Gastrocnemius medialis (tissue), 4 donors: Measurements from ENCODE around the gene ST14. TPM values are rescaled to one million over a fixed set of nuclear protein-coding genes. Genes with fewer than 3 reads are reported as not detected.

ENCODE experiments used
- ATAC-seq, 2 donors: fragments of 150-250 bp; one replicate each; pipeline ENCODE4 v1.9.1; 2016
- DNase-seq, 2 donors: peaks; one replicate each; pipeline ENCODE4 v3.0.0-alpha.2; 2019
- H3K27ac ChIP-seq, 4 donors: fragments of 200-600 bp; sonication (generic); 1 replicate in 1 of 4; 2 replicates in 3 of 4; pipeline ENCODE4 v1.5.1; 2016 to 2018; ENCODE audit warnings: mild to moderate bottlenecking in 2 of 4, moderate library complexity in 1 of 4
- H3K27me3 ChIP-seq, 3 donors: fragments of 200-600 bp; sonication (generic) in 2 of 3; 1 replicate in 1 of 3; 2 replicates in 2 of 3; pipeline versions ENCODE4 v1.5.1 to v1.6.0; 2016 to 2019; ENCODE audit warnings: mild to moderate bottlenecking in 1 of 3, moderate library complexity in 1 of 3
- H3K36me3 ChIP-seq, 2 donors: fragments of 200-600 bp; sonication (generic) in 1 of 2; one replicate each; pipeline ENCODE4 v1.5.1; 2017 to 2018
- H3K4me1 ChIP-seq, 2 donors: fragments of 200-600 bp; sonication (generic) in 1 of 2; one replicate each; pipeline ENCODE4 v1.5.1; 2016 to 2017; ENCODE audit warnings: mild to moderate bottlenecking in 2 of 2
- H3K4me3 ChIP-seq, 4 donors: fragments of 200-600 bp; sonication (generic) in 3 of 4; 1 replicate in 1 of 4; 2 replicates in 3 of 4; pipeline ENCODE4 v1.5.1; 2016 to 2019; ENCODE audit warnings: mild to moderate bottlenecking in 2 of 4
- H3K9me3 ChIP-seq, 3 donors: fragments of 200-600 bp; sonication (generic) in 2 of 3; 1 replicate in 1 of 3; 2 replicates in 2 of 3; pipeline ENCODE4 v1.5.1; 2016 to 2019
- POLR2A ChIP-seq, 2 donors: fragments of 450-650 bp; IDR thresholded peaks; one replicate each; pipeline ENCODE4 v1.6.1; 2017; ENCODE audit warnings: antibody characterized with exemption in 2 of 2, mild to moderate bottlenecking in 2 of 2, moderate library complexity in 2 of 2
- in situ Hi-C, 4 donors: fragments of 200-750 bp; cut with MboI; loops; one replicate each; pipeline versions ENCODE4 v1.15.0 to v1.8.0; 2017; ENCODE audit warnings: low sequenced_read_pairs in 4 of 4
- intact Hi-C: fragments of 100-400 bp; cut with DNase I; formaldehyde crosslinking; loops from one replicate; pipeline ENCODE4 v1.15.1; 2023; ENCODE audit warnings: low total_unique reads
- total RNA-seq, 4 donors: library from RNA; depleted of rRNA; stranded (reverse); fragments of >200 nt; gene quantifications; one replicate each; pipeline versions ENCODE4 v1.1.0 to v1.2.3, GENCODE V29; 2016
- TF ChIP-seq, protein P1 (sequence below), 5 experiments: fragments of 450-650 bp in 3 of 5; fragments of 200-600 bp in 2 of 5; sonication (generic) in 2 of 5; IDR thresholded peaks in 4 of 5; conservative IDR thresholded peaks in 1 of 5; 1 replicate in 4 of 5; 2 replicates in 1 of 5; pipeline ENCODE4 v1.5.1; 2016 to 2019; ENCODE audit warnings: antibody characterized with exemption in 5 of 5, mild to moderate bottlenecking in 3 of 5, moderate library complexity in 3 of 5

The ST14 gene
- total RNA-seq, 4 donors from 2014 or later: 0.20 to 2.2 (median 1.3) TPM

DNA sequence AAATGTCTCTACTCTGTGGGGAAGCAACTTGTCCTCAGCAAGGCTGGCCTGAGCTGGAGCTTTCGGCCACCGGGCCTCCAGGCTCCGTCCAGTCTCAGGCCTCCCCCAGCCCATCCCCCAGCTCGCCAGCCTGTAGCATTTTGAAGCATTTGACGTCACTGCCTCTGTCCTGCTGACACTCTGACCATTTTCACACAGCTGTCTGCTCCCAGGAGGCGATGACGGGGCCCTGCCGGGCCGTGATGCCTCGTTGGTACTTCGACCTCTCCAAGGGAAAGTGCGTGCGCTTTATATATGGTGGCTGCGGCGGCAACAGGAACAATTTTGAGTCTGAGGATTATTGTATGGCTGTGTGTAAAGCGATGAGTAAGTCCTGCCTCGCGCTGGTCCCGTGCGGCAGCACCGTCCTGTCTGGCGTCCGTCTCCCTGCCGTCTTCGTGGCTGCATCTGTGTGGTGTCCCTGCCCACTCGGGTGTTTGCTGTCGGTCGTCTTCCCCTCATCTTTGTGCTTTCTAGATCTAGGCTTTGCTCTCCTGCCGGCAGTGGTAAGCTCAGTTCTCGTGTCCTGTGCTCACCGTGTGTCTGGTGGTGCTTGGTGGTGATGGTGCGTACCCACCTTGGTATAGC, 36.1 kb upstream of the ST14 start:
- TF ChIP-seq, protein P1, sequence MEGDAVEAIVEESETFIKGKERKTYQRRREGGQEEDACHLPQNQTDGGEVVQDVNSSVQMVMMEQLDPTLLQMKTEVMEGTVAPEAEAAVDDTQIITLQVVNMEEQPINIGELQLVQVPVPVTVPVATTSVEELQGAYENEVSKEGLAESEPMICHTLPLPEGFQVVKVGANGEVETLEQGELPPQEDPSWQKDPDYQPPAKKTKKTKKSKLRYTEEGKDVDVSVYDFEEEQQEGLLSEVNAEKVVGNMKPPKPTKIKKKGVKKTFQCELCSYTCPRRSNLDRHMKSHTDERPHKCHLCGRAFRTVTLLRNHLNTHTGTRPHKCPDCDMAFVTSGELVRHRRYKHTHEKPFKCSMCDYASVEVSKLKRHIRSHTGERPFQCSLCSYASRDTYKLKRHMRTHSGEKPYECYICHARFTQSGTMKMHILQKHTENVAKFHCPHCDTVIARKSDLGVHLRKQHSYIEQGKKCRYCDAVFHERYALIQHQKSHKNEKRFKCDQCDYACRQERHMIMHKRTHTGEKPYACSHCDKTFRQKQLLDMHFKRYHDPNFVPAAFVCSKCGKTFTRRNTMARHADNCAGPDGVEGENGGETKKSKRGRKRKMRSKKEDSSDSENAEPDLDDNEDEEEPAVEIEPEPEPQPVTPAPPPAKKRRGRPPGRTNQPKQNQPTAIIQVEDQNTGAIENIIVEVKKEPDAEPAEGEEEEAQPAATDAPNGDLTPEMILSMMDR (IDR thresholded peaks at IDR 0.05 in 4 of 5, conservative IDR thresholded peaks at IDR 0.05 in 1 of 5): no peak
- Histone ChIP-seq H3K27ac (peak overlapping the region; percentile 52 to 66 (median 61)), H3K36me3 (peaks cover 0 to 31% of the 10 kb centered on the region in 2 donors), H3K4me1 (peaks cover 15 to 29% of the 10 kb centered on the region in 2 donors), H3K27me3 (no peaks in the 10 kb centered on the region), H3K4me3 (no peak overlapping the region), H3K9me3 (no peaks in the 10 kb centered on the region)
- DNase-seq (no peak), ATAC-seq (no peak)
- in situ Hi-C loops (loop anchor here in 1 of 4 donors (10.0 kb wide), 2 partner anchors 49 to 119 kb away; partner anchors contain the start of gene PRDM10), intact Hi-C loops (loop anchor here (2.0 kb wide), 1 partner anchor 121 kb away; the partner anchor contains the start of gene PRDM10)

DNA sequence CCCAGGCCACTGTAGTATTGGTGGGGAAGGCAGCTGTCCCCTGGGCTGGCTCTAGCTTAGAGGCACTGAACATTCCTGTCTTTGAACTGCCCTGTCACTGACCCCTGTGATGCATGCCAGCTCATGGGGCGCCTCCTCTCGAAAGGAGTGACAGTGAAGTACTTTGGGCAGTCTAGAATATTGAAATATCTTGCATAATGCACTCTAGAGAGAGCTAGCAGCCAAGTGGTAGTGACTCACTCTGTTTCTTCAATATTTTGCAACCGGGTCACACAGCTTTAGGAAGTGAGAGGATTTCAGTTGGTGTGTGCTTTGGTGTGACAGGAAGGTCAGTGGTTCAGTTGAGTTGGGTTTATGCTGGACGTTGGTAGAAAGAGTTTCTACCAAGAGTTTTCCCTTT, 35.5 kb upstream of the ST14 start:
- Histone ChIP-seq H3K36me3 (peaks cover 0 to 37% of the 10 kb centered on the region in 2 donors), H3K27ac (peak overlapping the region; percentile 60 to 66 (median 62)), H3K27me3 (no peaks in the 10 kb centered on the region), H3K4me1 (peaks cover 15 to 30% of the 10 kb centered on the region in 2 donors), H3K4me3 (no peak overlapping the region), H3K9me3 (no peaks in the 10 kb centered on the region)
- TF ChIP-seq, protein P1 (IDR thresholded peaks at IDR 0.05 in 4 of 5, conservative IDR thresholded peaks at IDR 0.05 in 1 of 5): no peak
- no peak for TF ChIP-seq POLR2A (IDR thresholded peaks at IDR 0.05)
- DNase-seq (peak; percentile 52 to 88), ATAC-seq (peak; percentile 99 to 100)
- intact Hi-C loops: loop anchor here (2.0 kb wide), 1 partner anchor 121 kb away; the partner anchor contains the start of gene PRDM10
- in situ Hi-C loops: loop anchor here in 1 of 4 donors (10.0 kb wide), 2 partner anchors 49 to 119 kb away; partner anchors contain the start of gene PRDM10

DNA sequence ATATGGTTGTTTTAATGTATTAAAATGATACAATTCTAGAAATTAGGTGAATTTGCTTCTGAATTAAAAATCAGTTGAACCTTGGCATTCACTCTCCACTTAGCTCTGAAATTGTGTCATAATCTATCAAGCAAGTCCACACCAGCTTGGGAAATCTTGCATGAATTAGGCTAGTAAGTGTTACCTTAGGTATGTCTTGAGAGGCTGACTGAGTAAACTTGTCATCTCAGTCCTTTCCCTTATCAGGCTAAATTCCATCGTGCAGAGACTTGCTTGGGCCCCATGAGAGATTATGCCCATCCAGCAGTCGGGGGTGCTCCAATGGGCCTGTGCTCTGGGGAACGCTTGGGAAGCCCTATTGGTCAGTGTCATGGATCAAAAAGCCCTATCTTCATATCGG, 33.9 kb upstream of the ST14 start:
- intact Hi-C loops: loop anchor here (2.0 kb wide), 1 partner anchor 123 kb away; the partner anchor contains the start of gene PRDM10
- no peak for DNase-seq
- in situ Hi-C loops: loop anchor here in 1 of 4 donors (10.0 kb wide), 2 partner anchors 51 to 121 kb away; partner anchors contain the start of gene PRDM10
- no peaks in the 10 kb centered on the region for H3K27me3 ChIP-seq
- H3K9me3 ChIP-seq: no peaks in the 10 kb centered on the region
- H3K4me3 ChIP-seq: no peak overlapping the region
- H3K36me3 ChIP-seq: peaks cover 0 to 51% of the 10 kb centered on the region in 2 donors
- H3K4me1 ChIP-seq: peaks cover 15 to 21% of the 10 kb centered on the region in 2 donors
- TF ChIP-seq POLR2A (IDR thresholded peaks at IDR 0.05): no peak
- TF ChIP-seq, protein P1 (IDR thresholded peaks at IDR 0.05 in 4 of 5, conservative IDR thresholded peaks at IDR 0.05 in 1 of 5): no peak
- no peak overlapping the region for H3K27ac ChIP-seq
- ATAC-seq: no peak

DNA sequence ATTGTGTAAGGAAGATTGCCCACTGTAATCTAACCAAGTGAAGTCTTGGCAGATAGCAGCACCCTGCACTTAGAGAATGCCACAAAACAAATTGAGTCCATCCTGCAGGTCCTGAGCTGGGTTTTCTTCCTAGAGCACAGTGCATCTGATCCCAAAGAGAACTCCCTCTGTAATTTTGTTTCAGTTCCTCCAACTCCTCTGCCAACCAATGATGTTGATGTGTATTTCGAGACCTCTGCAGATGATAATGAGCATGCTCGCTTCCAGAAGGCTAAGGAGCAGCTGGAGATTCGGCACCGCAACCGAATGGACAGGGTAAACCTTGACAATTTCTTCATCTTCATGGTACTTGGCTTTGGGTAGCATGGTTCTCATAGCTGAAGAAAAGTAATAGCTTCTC, 33.1 kb upstream of the ST14 start:
- in situ Hi-C loops (loop anchor here in 1 of 4 donors (10.0 kb wide), 2 partner anchors 52 to 122 kb away; partner anchors contain the start of gene PRDM10), intact Hi-C loops (no loop called here)
- H3K27me3 ChIP-seq: no peaks in the 10 kb centered on the region
- no peaks in the 10 kb centered on the region for H3K9me3 ChIP-seq
- H3K4me1 ChIP-seq: peaks cover 15 to 21% of the 10 kb centered on the region in 2 donors
- TF ChIP-seq, protein P1 (IDR thresholded peaks at IDR 0.05 in 4 of 5, conservative IDR thresholded peaks at IDR 0.05 in 1 of 5): no peak
- TF ChIP-seq POLR2A (IDR thresholded peaks at IDR 0.05): no peak
- DNase-seq (no peak), ATAC-seq (no peak)
- H3K36me3 ChIP-seq: peaks cover 0 to 60% of the 10 kb centered on the region in 2 donors
- H3K27ac ChIP-seq: no peak overlapping the region
- H3K4me3 ChIP-seq: no peak overlapping the region
